WI38 (cell line): ENCODE measurements around the gene MITF.
A peak's percentile ranks its signal among the peaks of the same experiment; 100 is the strongest.
"Not testable (repeated sequence)": the region's sequence is repeated elsewhere in the genome, so short reads cannot be mapped to it uniquely, and the experiment has no call there.

Experiments
- H3K4me3 ChIP-seq: 2 replicates; pipeline ENCODE4 v1.5.1; 2011; ENCODE audit warnings: low read depth, mild to moderate bottlenecking, control low read depth, low read length
- TF ChIP-seq, protein P1 (sequence below): IDR thresholded peaks from 2 replicates; pipeline ENCODE4 v1.5.1; 2012; ENCODE audit warnings: low read depth, mild to moderate bottlenecking, control low read depth, low read length

Gene MITF

DNA sequence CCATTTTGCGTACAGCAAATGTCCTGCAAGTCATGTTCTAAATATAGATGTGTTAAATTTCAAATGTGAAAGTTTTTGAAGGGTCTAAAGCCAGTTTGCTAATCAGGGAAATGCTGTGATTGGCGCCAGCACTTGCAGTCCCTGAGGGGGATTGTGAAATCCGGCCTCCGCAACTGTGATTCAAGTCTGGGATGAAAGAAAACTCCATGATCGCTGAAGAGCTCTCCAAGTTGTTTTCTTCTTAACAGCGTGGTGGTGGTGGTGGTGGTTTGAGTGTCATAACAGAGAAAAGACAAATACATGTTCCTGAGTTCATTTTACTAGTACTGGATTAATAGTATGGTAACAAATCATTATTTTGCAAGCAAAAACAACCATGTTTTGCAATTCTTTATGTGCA, 51.8 kb downstream of the MITF start:
- no peak overlapping the region for H3K4me3 ChIP-seq
- TF ChIP-seq, protein P1, sequence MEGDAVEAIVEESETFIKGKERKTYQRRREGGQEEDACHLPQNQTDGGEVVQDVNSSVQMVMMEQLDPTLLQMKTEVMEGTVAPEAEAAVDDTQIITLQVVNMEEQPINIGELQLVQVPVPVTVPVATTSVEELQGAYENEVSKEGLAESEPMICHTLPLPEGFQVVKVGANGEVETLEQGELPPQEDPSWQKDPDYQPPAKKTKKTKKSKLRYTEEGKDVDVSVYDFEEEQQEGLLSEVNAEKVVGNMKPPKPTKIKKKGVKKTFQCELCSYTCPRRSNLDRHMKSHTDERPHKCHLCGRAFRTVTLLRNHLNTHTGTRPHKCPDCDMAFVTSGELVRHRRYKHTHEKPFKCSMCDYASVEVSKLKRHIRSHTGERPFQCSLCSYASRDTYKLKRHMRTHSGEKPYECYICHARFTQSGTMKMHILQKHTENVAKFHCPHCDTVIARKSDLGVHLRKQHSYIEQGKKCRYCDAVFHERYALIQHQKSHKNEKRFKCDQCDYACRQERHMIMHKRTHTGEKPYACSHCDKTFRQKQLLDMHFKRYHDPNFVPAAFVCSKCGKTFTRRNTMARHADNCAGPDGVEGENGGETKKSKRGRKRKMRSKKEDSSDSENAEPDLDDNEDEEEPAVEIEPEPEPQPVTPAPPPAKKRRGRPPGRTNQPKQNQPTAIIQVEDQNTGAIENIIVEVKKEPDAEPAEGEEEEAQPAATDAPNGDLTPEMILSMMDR = no peak

DNA sequence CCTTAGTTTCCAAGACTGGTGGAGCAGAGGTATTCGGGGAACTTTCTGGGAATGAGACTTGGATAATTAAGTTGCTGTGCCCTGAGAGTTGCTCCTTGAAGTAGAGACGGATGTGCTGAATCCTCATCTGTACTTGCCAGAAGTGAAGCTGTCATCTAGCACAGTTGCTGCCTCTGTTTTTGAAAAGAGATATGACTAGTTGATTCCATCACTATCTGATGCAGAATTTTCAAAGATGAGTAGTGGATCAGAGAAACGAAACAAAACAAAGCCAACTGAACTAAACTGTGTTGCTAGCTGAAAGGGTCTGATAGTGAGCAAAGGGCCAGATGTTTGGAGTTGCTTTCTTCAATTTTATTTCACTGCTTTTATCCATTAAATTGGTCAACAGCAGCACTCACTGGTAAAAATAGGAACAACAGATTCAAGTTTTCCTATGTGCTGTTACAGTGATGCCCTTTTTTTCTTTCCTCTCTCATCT, 52.7 kb downstream of the MITF start:
- TF ChIP-seq, protein P1 = peak; percentile 27; the same call in 1 of the 2 replicates
- no peak overlapping the region for H3K4me3 ChIP-seq

DNA sequence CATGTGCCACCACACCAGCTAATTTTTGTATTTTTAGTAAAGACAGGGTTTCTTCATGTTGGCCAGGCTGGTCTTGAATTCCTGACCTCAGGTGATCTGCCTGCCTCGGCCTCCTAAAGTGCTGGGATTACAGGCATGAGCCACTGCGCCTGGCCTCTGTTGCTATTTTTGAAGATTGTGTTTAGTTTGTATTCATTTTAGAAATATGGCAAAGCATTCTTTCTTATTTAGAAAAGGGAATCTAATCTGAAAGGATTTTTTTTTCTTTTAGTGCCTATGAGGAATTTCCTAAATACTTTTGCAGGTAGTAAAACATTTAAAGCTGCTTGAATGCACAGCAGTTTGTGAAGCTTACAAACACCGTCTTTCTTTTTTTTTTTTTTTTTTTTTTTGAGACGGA, 56.9 kb downstream of the MITF start:
- H3K4me3 ChIP-seq = not testable (repeated sequence)

DNA sequence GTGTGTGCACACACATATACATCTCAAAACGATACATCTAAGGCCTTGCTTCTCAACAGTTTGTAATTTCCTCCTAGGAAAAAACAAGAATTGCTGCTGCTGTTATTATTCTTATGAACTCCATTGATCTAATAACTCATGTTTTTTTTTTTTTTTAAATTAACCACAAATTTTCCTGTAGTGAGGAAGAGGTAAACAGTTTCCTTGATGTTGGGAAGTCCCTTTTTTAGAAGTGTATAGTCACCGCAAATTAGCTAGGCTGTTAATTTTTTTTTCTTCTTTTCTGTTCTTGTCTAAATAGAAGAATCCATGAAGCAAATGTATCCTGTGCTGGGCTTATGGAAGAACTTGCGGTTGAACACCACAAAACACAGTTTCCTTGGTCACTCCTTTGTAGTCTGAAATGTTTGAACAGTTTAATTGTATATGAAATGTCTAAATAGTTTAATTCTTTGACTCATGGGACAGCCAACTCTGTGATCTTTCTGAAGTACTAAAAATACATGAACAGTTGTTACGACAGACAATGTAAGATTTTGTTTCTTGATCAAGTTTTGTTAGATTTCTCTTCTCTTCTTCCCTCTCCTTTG, 64.5 kb downstream of the MITF start:
- TF ChIP-seq, protein P1 = no peak
- H3K4me3 ChIP-seq = no peak overlapping the region

DNA sequence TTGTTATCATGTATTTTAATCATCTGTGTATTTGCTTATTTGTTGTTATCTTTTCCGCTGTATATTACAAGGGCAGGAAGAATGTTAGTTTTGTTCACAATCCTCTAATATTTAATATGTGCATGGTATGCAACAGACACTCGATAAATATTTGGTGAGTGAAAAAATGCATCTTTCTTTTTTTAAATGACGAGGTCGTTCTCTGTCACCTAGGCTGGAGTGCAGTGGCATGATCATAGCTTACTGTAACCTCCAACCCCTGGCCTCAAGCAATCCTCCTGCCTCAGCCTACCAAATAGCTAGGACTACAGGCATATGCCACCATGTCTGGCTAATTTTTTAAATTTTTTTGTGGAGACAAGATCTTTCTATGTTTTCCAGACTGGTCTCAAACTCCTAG, 66.2 kb downstream of the MITF start:
- TF ChIP-seq, protein P1 = no peak
- H3K4me3 ChIP-seq = no peak overlapping the region

DNA sequence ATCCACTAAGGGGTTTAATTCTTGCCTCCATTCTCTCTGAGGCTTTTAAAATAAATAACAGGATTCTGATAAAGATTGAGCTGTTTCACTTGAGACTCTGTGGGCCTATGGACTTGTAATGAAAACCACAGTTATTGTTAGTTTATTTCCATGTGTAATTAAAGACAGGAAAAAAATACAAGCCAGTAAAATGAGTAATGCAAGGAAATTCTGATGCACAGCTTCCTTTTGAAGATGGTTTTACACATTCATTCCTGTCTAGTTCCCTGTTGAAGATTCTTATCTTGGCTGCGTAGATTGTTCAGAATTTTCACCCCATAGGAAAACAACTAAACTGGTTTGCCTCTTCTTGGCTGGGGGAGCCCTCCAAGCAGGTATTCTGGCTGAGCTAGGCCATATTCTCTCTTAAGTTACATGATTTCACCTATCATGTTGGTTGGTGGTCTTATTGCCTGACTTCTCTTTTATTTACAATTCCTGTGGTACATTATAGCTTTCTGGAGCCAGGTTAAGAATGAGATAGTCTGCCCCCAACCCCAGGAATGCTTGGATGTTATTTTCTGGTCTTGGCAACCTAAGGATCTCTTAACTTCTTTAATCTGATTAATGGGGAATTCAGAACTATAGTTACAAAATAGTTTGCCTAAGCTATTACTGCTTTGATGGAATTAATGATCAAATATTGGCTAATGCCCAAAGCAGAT, 67.6 kb downstream of the MITF start:
- TF ChIP-seq, protein P1 = no peak

DNA sequence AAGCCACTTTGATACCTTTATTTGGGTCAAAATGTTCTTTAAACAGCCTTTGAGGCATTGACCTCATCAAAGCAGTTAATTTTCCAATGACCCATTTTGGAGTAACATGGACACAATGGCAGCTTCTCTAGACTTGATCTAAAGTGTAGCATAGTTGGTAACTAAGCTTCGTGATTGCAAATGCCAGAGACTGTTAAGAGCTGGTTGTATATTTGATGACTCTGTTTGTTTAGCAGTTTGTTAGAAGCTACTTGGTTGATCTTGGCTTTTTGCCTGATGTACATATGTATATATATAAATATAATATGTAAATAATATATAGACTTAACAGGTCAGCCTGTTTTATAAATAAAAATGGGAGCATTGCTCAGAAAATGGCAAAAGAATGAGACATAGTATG, 68.4 kb downstream of the MITF start:
- H3K4me3 ChIP-seq = no peak overlapping the region
- TF ChIP-seq, protein P1 = no peak

More for the DNA sequence above, 67.6 kb downstream of the MITF start:
- peak overlapping the region; percentile 19 for H3K4me3 ChIP-seq
